GM21423 (cell line): Measurements from ENCODE around the gene PRR14.
"Not testable (repeated sequence)": the region's sequence is repeated elsewhere in the genome, so short reads cannot be mapped to it uniquely, and the experiment has no call there.

Source experiments
- ATAC-seq: cut with Tn5 transposase; IDR thresholded peaks from one replicate; pipeline ENCODE4 v1.9.1; 2021; ENCODE audit warnings: mild to moderate bottlenecking, moderate library complexity; ENCODE audit not compliant: unreplicated experiment

The PRR14 gene

GRCh38 chr16:30628628-30629540, 21.9 kb upstream of the PRR14 start:
- ATAC-seq: no peak

GRCh38 chr16:30632454-30632853, 18.3 kb upstream of the PRR14 start:
- not testable (repeated sequence) for ATAC-seq

DNA sequence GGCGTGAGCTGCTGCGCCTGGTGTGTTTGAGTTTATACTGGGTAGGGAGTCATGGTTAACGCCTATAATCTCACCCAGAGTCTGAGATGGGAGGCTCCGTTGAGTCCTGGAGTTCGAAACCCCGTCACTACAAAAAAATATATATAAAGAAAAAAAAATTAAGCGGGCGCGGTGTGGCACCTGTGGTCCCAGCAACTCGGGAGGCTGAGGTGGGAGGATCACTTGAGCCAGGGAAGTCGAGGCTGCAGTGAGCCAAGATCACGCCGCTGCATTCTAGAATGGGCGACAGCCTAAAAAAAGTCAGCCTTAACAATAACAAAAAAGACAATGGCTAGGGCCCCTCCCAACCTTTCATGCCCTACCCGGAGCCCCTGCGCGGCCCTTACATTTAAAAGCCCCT, 17.2 kb upstream of the PRR14 start:
- ATAC-seq: no peak

DNA sequence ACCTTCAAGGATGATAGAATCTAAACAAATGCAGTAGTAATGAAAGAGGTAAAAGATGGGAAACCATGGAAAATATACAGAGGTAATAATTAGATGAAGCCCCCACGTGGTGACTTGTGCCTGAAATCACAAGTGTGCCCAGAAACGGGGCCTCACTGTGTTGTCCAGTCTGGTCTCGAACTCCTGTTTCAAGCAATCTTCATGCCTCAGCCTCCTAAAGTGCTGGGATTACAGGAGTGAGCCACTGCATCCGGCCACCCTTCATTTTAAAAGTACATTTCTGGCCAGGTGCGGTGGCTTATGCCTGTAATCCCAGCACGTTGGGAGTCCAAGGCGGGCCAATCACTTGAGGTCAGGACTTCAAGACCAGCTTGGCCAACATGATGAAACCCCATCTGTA, 14.2 kb upstream of the PRR14 start:
- ATAC-seq: no peak

DNA sequence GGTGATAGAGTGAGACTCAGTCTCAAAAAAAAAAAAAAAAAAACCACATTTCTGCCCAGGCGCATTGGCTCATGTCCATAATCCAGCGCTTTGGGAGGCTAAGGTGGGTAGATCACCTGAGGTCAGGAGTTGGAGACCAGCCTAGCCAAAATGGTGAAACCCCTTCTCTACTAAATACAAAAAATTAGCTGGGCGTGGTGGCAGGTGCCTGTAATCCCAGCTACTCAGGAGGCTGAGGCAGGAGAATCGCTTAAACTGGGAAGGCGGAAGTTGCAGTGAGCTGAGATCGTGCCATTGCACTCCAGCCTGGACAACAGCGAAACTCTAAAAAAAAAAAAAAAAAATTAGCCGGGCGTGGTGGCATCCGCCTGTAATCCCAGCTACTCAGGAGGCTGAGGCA, 13.6 kb upstream of the PRR14 start:
- ATAC-seq: not testable (repeated sequence)

GRCh38 chr16:30637944-30638343, 12.8 kb upstream of the PRR14 start:
- no peak for ATAC-seq

DNA sequence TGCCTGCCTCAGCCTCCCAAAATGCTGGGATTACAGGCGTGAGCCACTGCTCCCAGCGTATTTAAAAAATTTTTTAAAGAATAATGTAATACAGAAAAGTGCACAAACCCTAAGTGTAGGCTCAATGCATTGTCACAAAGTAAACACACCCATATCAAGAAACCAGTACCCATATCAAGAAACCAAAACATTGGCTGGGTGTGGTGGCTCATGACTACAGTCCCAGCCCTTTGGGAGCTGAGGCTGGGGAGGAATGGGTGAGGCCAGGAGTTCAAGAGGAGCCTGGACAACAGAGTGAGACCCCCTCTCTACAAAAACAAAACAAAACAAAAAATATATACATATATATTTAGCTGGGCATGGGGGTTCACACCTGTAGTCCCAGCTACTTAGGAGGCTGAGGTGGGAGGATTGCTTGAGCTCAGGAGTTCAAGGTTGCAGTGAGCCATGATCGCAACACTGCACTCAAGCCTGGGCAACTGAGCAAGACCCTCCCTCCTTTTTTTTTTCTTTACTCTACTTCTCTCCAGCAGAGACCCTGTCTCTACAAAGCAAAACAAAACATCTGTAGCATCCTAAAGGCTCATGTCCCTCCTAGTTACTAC, 9.3 kb upstream of the PRR14 start:
- ATAC-seq: no peak

DNA sequence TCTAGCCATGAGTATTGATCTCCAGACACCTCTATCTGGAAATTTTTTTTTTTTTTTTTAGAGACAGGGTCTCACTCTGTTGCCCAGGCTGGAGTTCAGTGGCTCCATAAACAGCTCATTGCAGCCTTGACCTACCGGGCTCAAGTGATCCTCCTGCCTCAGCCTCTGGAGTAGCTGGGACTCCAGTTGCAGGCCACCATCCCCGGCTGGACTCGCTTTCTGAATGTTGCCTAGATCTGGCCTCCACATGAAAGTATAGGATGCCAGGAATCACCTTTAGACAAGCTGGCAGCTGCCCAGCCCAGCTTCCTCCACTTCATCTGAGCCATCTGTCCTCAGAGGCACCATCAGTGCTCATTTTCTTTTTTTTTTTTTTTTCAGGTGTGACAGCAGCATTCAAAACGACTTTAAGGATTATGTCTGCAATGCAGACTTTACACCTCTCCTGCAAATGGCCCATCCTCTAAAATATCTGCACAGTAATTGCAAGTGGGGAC, 6.4 kb upstream of the PRR14 start:
- ATAC-seq: no peak

GRCh38 chr16:30645727-30646126, 5.0 kb upstream of the PRR14 start:
- ATAC-seq: no peak

DNA sequence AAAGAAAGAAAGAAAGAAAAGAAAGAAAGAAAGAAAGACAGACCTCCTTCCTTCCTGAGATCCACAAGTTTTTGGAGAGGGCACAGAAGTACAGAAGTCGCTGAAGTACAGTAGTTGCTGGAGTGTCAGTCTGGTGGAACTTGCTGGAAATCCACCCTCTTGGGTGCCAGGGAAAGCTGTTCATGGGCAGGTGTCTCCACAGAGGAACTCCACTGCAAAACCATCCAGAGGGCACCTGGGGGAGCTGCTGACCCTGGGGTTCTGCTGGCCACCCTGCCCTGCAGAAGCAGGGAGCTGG, 3.5 kb upstream of the PRR14 start:
- ATAC-seq: no peak

- no peak for ATAC-seq
Observed at GRCh38 chr16:30649725-30650368, 913 bp upstream of the PRR14 start.

- ATAC-seq: peak; percentile 46
Observed at GRCh38 chr16:30651124-30652004, 604 bp downstream of the PRR14 start.

GRCh38 chr16:30652005-30652296, 1.2 kb downstream of the PRR14 start:
- ATAC-seq: no peak

- no peak for ATAC-seq
Observed at GRCh38 chr16:30652718-30653117, 2.0 kb downstream of the PRR14 start.

DNA sequence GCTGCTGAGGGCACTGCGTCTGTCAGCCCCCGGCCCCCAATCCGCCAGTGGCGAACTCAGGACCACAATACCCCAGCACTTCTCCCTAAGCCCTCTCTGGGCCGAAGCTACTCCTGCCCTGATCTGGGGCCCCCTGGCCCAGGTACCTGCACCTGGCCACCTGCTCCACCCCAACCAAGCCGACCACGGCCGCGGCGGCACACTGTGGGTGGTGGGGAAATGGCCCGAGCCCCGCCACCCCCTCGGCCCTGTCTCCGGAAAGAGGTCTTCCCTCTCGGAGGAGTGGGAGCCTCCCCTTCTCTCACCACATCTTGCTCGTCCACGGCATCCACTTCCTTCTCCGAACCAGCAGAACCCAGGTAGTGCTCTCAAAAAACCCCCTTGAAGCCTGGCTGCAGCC, 4.1 kb downstream of the PRR14 start:
- ATAC-seq: no peak

- no peak for ATAC-seq
Observed at GRCh38 chr16:30655815-30656347, 5.1 kb downstream of the PRR14 start.

DNA sequence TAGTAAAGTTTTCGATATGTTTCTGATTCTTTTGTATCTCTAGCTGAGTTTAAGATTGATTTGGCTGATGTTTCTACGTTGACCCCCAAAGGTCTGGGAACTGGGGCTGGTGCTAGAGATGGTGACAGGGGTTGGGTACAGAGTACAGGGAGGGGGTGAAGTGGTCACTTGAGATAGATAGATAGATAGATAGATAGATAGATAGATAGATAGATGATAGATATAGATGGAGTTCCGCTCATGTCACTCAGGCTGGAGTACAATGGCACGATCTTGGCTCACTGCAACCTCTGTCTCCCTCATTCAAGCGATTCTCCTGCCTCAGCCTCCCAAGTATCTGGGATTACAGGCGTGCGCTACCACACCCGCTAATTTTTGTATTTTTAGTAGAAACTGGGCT, 5.6 kb downstream of the PRR14 start:
- ATAC-seq: no peak

DNA sequence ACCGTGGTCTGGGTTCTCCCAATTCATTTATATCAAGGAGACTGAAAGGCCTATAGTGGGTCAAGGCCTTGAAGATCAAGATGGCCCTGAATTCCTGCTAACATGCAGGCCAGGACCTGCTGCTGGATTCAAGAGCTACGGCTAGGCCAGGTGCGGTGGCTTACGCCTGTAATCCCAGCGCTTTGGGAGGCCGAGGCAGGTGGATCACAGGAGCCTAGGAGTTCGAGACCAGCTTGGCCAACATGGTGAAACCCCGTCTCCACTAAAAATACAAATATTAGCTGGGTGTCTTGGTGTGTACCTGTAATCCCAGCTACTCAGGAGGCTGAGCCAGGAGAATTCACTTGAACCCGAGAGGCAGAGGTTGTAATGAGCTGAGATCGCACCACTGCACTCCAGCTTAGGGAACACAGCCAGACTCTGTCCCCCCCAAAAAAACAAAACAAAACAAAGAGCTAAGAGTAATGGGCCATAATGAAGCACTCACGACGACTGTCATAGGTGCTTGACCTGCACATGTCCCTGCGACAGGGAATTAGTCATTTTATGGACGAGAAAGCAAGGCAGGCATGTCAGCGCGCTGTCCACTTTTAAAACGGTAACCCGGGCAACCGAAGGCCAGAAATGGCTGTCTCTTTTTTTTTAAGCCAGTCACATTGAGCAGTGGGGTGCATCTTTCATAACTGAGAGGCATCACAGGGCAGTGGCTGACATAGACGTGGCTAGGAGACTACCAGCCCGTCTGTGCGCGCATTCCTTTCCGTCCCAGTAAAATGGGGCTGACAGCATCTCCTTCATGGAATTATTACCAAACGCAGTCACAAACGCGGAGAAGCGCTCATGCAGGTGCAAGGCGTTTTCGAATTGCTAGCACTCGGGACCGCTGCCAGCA, 6.5 kb downstream of the PRR14 start:
- ATAC-seq: no peak

- ATAC-seq: peak; percentile 65
Observed at GRCh38 chr16:30657866-30658730, 7.3 kb downstream of the PRR14 start, which contains the start of gene FBRS. Gene FBRS (plus strand): TSS chr16:30658431. CDS start chr16:30659519, 1,088 bp downstream.
